Right lobe of liver (tissue), 6 donors: ENCODE data around the gene FCRL5. TPM values are rescaled to one million over a fixed set of nuclear protein-coding genes. Genes with fewer than 3 reads are reported as not detected.

Source experiments
- ATAC-seq, 4 donors: fragments of 200-7000 bp; cut with Tn5 transposase; one replicate each; pipeline ENCODE4 v1.9.1; 2020; ENCODE audit warnings: mild to moderate bottlenecking in 4 of 4, moderate library complexity in 4 of 4
- DNase-seq, 3 donors: peaks; one replicate each; pipeline ENCODE4 v3.0.0-alpha.2; 2020
- H3K27ac ChIP-seq, 3 donors: fragments of 200-600 bp; one replicate each; pipeline ENCODE4 v1.8.0; 2022
- H3K27me3 ChIP-seq, 2 donors: fragments of 200-600 bp; one replicate each; pipeline ENCODE4 v1.8.0; 2022
- H3K36me3 ChIP-seq, 4 donors: fragments of 200-600 bp; sonication (generic) in 1 of 4; one replicate each; pipeline versions ENCODE4 v1.5.1 to v1.8.0; 2017 to 2022; ENCODE audit warnings: control low read depth in 1 of 4
- H3K4me1 ChIP-seq, 4 donors: fragments of 200-600 bp; sonication (generic) in 1 of 4; one replicate each; pipeline versions ENCODE4 v1.5.1 to v1.8.0; 2017 to 2022; ENCODE audit warnings: control low read depth in 1 of 4
- H3K4me3 ChIP-seq, 3 donors: fragments of 200-600 bp; one replicate each; pipeline ENCODE4 v1.8.0; 2022
- H3K9me3 ChIP-seq, 4 donors: fragments of 200-600 bp; sonication (generic) in 1 of 4; one replicate each; pipeline versions ENCODE4 v1.5.1 to v1.8.0; 2017 to 2022; ENCODE audit warnings: control low read depth in 1 of 4
- POLR2A ChIP-seq: fragments of 450-650 bp; IDR thresholded peaks from one replicate; pipeline ENCODE4 v1.6.1; 2017; ENCODE audit warnings: antibody characterized with exemption, mild to moderate bottlenecking
- WGBS: methylation state at CpG from one replicate; pipeline ENCODE4 v1.1.6; 2018; ENCODE audit warnings: low coverage, low lambda C conversion rate; ENCODE audit not compliant: insufficient coverage; ENCODE audit errors: missing lambda C conversion rate; 5-methylcytosine and 5-hydroxymethylcytosine counted together
- intact Hi-C, 2 donors: fragments of 100-400 bp; cut with DNase I; formaldehyde crosslinking; loops; one replicate each; pipeline versions ENCODE4 v1.11.2 to v1.14.1; 2022
- total RNA-seq, 6 experiments: library from RNA; depleted of rRNA in 2 of 6; stranded (reverse); fragments of >200 nt in 2 of 6; fragmentation: NEBNext Ultra II Directional in 3 of 6; extraction: Animal tissue kit (Norgen Biotek cat#: 25700) in 3 of 6; gene quantifications; one replicate each; pipeline versions ENCODE4 v1.1.0 to v1.2.4, GENCODE V29; 2016 to 2023
- TF ChIP-seq, protein P1 (sequence below), 4 donors: fragments of 200-600 bp in 3 of 4; fragments of 450-650 bp in 1 of 4; IDR thresholded peaks; one replicate each; pipeline versions ENCODE4 v1.5.1 to v1.8.0; 2016 to 2022; ENCODE audit warnings: antibody characterized with exemption in 4 of 4, mild to moderate bottlenecking in 2 of 4
- donor health status: DM: no; HTN: yes; CAD: no.
- donor health status: DM: no; HTN: no; CAD: no.
- donor health status: DM: no; HTN: no; CAD: no.
- donor health status: DM: no; HTN: yes; CAD: no.
- donor health status: DM: no; HTN: yes; CAD: no.

FCRL5 gene
- total RNA-seq, 6 experiments from 2014 or later: 0.15 to 0.61 (median 0.29) TPM

DNA sequence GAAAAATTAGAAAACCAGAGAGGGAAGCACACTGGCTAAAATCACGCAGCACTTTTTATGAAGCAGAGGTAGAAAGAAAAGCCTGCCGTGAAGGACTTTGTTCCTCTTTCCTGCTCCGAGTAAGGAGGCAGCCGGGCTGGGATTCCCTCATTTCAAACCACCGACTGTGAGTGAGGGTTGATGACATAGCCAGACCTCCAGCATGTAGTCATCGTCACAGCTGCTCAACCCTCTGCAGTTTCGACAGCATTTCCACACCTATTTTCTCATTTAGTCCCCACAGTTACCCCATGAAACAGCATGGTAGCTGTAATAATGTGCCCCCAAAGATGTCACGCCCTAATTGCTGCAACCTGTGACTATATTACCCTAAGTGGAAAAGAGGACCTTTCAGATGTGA lies 35.3 kb downstream of the FCRL5 start:
- Histone ChIP-seq H3K4me3 (no peak overlapping the region), H3K27me3 (no peaks in the 10 kb centered on the region), H3K9me3 (no peaks in the 10 kb centered on the region), H3K36me3 (no peaks in the 10 kb centered on the region), H3K27ac (no peak overlapping the region), H3K4me1 (no peaks in the 10 kb centered on the region)
- intact Hi-C loops: no loop called here
- no peak for DNase-seq
- 55% methylated on average over 8 of the region's 8 CpGs for WGBS
- TF ChIP-seq, protein P1, sequence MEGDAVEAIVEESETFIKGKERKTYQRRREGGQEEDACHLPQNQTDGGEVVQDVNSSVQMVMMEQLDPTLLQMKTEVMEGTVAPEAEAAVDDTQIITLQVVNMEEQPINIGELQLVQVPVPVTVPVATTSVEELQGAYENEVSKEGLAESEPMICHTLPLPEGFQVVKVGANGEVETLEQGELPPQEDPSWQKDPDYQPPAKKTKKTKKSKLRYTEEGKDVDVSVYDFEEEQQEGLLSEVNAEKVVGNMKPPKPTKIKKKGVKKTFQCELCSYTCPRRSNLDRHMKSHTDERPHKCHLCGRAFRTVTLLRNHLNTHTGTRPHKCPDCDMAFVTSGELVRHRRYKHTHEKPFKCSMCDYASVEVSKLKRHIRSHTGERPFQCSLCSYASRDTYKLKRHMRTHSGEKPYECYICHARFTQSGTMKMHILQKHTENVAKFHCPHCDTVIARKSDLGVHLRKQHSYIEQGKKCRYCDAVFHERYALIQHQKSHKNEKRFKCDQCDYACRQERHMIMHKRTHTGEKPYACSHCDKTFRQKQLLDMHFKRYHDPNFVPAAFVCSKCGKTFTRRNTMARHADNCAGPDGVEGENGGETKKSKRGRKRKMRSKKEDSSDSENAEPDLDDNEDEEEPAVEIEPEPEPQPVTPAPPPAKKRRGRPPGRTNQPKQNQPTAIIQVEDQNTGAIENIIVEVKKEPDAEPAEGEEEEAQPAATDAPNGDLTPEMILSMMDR (IDR thresholded peaks at IDR 0.05): no peak
- TF ChIP-seq POLR2A: no peak
- ATAC-seq: no peak

DNA sequence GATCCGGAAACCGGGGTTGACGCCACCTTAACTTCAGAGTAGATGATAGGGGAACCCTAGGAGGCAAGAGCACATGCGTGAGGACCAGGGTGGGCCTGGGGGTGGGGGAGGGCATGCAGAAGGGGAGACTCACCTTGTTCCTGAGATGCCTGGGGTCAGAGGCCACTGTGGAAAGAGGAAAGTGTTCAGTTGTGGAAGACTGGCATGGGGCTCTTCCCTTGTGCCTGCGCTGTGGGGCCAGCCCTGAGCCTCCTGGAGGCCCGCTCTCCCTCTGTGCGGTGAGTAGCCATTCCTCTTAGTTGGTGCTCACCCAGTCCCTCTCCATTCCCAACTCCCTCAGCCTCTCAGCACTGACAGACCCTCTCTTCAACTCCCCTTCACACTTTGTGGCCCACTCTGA lies 36.6 kb downstream of the FCRL5 start:
- no peaks in the 10 kb centered on the region for H3K27me3 ChIP-seq
- no peaks in the 10 kb centered on the region for H3K4me1 ChIP-seq
- no peak overlapping the region for H3K27ac ChIP-seq
- H3K4me3 ChIP-seq: no peak overlapping the region
- TF ChIP-seq, protein P1 (IDR thresholded peaks at IDR 0.05): no peak
- TF ChIP-seq POLR2A: no peak
- DNase-seq: no peak
- WGBS: 100% methylated on average over 2 of the region's 7 CpGs
- intact Hi-C loops: no loop called here
- no peaks in the 10 kb centered on the region for H3K36me3 ChIP-seq
- H3K9me3 ChIP-seq: no peaks in the 10 kb centered on the region
- no peak for ATAC-seq

DNA sequence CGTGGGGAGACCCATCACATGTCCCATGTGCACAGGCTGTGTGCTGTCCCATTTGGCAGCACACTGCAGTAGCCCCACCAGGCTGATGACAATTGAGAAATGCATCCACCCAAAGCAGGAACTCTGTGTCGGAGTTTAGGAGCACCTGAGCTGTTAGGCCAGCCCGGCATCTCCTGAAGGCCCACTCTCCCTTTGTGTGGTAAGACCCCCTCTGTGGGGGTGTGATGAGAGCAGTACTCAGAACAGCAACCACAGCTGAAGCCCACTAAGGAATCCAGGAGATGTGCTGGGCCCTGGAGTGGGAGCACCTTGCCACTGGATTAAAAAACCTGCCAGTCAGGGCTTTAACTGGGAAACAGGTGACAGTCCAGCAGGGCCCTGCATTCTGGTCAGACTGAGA lies 37.2 kb downstream of the FCRL5 start:
- Histone ChIP-seq H3K4me3 (no peak overlapping the region), H3K36me3 (no peaks in the 10 kb centered on the region), H3K4me1 (no peaks in the 10 kb centered on the region), H3K9me3 (no peaks in the 10 kb centered on the region), H3K27me3 (no peaks in the 10 kb centered on the region), H3K27ac (no peak overlapping the region)
- DNase-seq: no peak
- TF ChIP-seq, protein P1 (IDR thresholded peaks at IDR 0.05): no peak
- TF ChIP-seq POLR2A: no peak
- 100% methylated on average over 1 of the region's 3 CpGs for WGBS
- intact Hi-C loops: no loop called here
- no peak for ATAC-seq

DNA sequence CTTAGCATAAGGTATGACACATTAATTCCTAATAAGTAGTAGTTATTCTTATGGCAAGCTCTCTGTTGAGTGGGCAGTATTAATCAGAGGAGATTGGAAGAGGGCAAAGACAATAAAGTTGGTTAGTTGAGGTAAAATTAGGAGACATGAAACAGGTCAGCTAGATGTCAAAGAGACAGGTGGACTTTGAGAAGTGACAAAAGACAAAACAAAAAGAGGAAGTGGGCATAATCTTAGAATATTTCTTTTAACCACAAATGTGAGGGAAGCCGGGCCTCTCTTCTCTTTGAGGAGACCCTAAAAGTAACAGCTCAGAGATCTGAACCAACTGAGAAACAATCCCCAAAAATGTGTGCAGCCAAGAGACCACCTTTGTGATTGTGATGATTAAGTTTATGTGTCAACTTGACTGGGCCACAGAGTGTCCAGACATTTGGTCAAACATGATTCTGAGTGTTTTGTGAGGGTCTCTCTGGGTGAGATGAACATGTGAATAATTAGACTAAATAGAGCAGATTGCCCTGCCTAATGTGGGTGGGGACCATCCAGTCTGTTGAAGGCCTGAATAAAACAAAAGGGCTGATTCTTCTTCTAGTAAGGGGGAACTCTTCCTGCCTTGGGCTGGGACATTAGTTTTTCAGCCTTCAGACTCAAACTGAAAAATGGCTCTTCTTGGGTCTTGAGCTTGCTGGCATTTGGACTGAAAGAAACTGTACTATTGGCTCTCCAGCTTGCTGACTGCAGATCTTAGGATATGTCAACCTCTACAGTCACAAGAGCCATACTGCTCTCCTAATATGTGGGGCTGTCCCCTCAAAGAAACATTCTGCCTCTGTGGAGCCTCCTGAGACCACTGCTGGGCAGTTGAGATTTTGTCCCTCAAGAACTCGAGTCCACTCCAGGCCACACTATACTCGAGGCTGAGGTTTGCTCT lies 40.0 kb downstream of the FCRL5 start:
- 62% methylated on average over 3 of the region's 3 CpGs for WGBS
- Histone ChIP-seq H3K9me3 (no peaks in the 10 kb centered on the region), H3K36me3 (no peaks in the 10 kb centered on the region), H3K27ac (no peak overlapping the region), H3K4me1 (no peaks in the 10 kb centered on the region), H3K27me3 (no peaks in the 10 kb centered on the region), H3K4me3 (no peak overlapping the region)
- intact Hi-C loops: no loop called here
- ATAC-seq: no peak
- TF ChIP-seq POLR2A: no peak
- TF ChIP-seq, protein P1 (IDR thresholded peaks at IDR 0.05): no peak
- no peak for DNase-seq
